Nephron (organoid): ENCODE measurements around the gene TOR2A.

Experiments
- H3K27ac Mint-ChIP-seq, 3 experiments: 2 replicates each; pipeline ENCODE4 v1.8.0; 2020; ENCODE audit warnings: mixed read lengths in 3 of 3, mild to moderate bottlenecking in 2 of 3, moderate library complexity in 1 of 3
- H3K27me3 Mint-ChIP-seq: 2 replicates; pipeline ENCODE4 v1.8.0; 2021; ENCODE audit warnings: low read depth, mild to moderate bottlenecking, moderate library complexity, mixed read lengths
- H3K36me3 Mint-ChIP-seq: 2 replicates; pipeline ENCODE4 v1.8.0; 2020; ENCODE audit warnings: low read depth, mixed read lengths
- H3K4me1 Mint-ChIP-seq: 2 replicates; pipeline ENCODE4 v1.8.0; 2020; ENCODE audit warnings: mixed read lengths
- H3K4me3 Mint-ChIP-seq, 3 experiments: 2 replicates each; pipeline ENCODE4 v1.8.0; 2020; ENCODE audit warnings: mild to moderate bottlenecking in 3 of 3, mixed read lengths in 3 of 3, moderate library complexity in 2 of 3
- H3K9me3 Mint-ChIP-seq: 2 replicates; pipeline ENCODE4 v1.8.0; 2020; ENCODE audit warnings: mixed read lengths
- TF ChIP-seq, protein P1 (sequence below), 3 experiments: fragments of 200-600 bp; sonication (generic); IDR thresholded peaks; one replicate each; pipeline ENCODE4 v1.5.0; 2021; ENCODE audit warnings: antibody characterized with exemption in 3 of 3; ENCODE audit not compliant: unreplicated experiment in 3 of 3

Gene TOR2A

DNA sequence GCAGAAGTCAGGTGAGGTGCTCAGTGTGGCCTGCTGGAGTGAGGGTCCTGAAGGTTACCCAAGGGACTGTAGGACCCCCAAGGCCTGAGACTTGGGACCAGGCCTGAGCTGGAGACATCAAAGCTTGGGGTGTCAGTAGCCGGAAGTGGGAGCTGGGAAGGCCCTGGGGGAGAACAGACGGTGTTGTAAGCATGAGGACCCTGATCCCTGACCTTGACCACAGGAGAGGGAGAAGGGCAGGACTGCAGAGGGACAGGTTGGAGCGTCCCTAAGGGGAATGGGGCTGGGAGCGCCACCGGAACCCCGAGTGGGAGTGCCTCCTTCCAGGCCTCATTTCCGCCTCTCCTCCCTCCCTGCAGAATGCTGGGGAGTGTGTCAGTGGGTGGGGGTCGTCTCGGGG lies 18.7 kb downstream of the TOR2A start:
- Mint-ChIP-seq H3K36me3 (no peaks in the 10 kb centered on the region), H3K4me1 (peaks cover 9% of the 10 kb centered on the region), H3K27me3 (peaks cover 8% of the 10 kb centered on the region), H3K9me3 (no peaks in the 10 kb centered on the region), H3K27ac (peak overlapping the region; percentile 87 to 92 (median 91)), H3K4me3 (peak overlapping the region; percentile 91 to 93 (median 92))
- TF ChIP-seq, protein P1, sequence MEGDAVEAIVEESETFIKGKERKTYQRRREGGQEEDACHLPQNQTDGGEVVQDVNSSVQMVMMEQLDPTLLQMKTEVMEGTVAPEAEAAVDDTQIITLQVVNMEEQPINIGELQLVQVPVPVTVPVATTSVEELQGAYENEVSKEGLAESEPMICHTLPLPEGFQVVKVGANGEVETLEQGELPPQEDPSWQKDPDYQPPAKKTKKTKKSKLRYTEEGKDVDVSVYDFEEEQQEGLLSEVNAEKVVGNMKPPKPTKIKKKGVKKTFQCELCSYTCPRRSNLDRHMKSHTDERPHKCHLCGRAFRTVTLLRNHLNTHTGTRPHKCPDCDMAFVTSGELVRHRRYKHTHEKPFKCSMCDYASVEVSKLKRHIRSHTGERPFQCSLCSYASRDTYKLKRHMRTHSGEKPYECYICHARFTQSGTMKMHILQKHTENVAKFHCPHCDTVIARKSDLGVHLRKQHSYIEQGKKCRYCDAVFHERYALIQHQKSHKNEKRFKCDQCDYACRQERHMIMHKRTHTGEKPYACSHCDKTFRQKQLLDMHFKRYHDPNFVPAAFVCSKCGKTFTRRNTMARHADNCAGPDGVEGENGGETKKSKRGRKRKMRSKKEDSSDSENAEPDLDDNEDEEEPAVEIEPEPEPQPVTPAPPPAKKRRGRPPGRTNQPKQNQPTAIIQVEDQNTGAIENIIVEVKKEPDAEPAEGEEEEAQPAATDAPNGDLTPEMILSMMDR (IDR thresholded peaks at IDR 0.05; ENCODE audit: unreplicated experiment in 3 of 3) = no peak

DNA sequence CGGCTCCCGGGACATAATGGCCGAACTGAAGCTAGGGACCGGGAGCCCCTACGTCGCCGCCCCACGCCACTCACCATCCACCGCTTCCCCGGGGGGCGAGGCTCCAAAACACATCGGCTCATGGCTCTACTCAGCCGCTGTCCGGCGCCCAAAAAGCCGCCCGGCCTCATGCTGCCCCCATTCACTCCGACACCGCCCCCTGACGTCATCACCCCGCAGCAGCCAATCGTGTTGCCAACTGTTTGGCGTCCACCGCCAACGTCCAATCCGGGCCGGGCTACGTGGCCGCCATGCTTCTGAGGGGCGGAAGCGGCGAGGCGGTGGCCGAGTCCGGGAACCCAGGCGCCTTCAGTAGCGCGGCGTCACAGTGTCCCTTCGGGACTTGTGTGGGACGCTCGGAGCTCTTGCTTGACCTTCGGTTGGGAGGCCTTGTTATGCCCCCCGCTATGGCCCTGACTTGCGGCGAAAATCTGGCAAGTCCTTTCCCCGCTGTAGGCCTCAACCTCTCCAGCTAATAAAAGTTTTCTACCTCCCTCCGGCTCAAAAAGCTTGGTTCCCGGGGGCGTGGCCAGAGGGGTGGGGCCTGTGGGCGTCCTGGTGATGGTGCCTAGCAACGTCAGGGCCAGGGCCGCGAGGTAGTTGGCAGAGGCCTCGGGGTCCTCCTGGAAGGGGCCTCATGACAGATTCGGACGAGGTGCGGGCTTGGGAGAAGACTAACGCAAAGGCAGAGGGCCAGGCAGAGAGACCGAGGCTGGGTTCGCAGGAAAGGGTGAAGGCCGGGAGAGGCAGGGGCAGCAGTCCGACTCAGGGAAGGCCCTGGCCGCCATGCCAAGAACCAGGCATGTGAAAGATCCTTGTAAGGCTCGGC lies 19.4 kb downstream of the TOR2A start, which contains the start of the genes PTRH1 and TTC16:
TSS of gene PTRH1 (minus strand) at position 194 of the 868 bp plus-strand sequence. CDS start at position 170, 24 bp downstream.
TSS of gene TTC16 (plus strand) at position 610 of the 868 bp plus-strand sequence. CDS start at position 677, 67 bp downstream.
- peak within 1 kb of the TSS; percentile 87 to 92 (median 91) for H3K27ac Mint-ChIP-seq
- peaks cover 1% of the 10 kb centered on the region for H3K27me3 Mint-ChIP-seq
- no peaks in the 10 kb centered on the region for H3K9me3 Mint-ChIP-seq
- no peaks in the 10 kb centered on the region for H3K36me3 Mint-ChIP-seq
- H3K4me3 Mint-ChIP-seq = peak within 1 kb of the TSS; percentile 91 to 93 (median 92)
- TF ChIP-seq, protein P1 (IDR thresholded peaks at IDR 0.05; ENCODE audit: unreplicated experiment in 3 of 3) = no peak
- H3K4me1 Mint-ChIP-seq = peaks cover 15% of the 10 kb centered on the region

DNA sequence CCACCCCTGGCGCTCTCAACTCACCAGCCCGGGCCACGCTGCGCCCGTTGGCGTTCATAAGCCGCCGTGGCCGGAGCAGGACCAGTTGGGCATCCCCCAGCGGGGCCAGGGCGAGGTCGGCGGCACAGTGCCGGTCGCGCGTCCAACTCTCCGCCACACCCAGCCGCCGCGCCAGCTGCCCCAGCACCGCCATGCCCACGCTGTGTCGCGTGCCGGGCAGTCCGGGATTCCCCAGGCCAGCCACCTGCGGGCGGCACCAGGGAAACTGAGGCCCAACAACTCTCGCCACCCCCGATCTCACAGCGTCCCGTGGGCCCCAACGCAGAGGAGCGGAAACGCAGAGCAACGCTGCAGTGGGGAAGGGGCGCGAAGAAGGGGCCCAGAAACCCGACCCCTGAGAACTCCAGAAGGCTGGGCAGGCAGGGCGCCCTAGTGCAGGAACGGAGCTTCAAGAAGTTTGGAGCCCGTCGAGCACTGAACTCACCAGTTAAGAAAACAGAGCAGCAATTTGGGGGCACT lies 20.1 kb downstream of the TOR2A start:
- Mint-ChIP-seq H3K4me3 (peak overlapping the region; percentile 91 to 93 (median 92)), H3K4me1 (peaks cover 20% of the 10 kb centered on the region), H3K27me3 (no peaks in the 10 kb centered on the region), H3K36me3 (no peaks in the 10 kb centered on the region), H3K27ac (peak overlapping the region in 1 of 3 experiments; percentile 87), H3K9me3 (no peaks in the 10 kb centered on the region)
- TF ChIP-seq, protein P1 (IDR thresholded peaks at IDR 0.05; ENCODE audit: unreplicated experiment in 3 of 3) = no peak

DNA sequence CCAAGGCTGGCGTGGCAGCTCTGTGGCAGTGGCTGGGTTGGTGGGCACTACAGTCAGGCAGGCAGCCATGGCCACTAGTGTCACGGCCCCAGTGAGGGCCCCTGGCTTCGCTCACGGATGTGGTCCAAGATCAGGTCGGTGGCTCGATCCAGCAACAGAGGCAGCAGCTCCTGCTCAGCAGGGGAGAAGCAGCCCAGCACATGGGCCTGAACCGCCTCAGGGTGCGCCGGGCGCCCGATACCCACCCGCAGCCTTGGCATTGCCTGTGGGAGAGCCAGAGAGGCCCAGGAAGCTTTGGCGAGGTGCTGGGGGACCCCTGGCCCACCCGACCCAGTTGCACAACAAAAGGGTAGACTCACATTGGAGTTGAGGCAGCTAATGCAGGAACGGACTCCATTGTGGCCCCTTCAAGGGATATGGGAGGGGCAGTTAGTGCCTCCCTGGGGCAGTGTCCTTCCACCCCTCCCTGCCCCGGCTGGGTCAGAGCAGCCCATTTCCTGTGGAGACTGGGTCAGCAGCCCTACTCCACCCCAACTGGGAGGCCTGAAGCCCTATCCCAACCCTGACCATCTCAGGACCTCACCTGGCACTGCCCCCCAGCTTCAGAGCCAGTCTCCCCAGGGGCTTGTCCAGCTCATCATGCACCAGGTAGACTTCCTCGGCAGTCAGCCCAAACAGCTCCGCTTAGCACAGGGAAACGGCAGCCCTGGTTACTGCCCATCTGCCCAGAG lies 20.9 kb downstream of the TOR2A start:
- no peaks in the 10 kb centered on the region for H3K9me3 Mint-ChIP-seq
- no peaks in the 10 kb centered on the region for H3K27me3 Mint-ChIP-seq
- peak overlapping the region; percentile 79 to 82 (median 79) for H3K4me3 Mint-ChIP-seq
- no peak overlapping the region for H3K27ac Mint-ChIP-seq
- TF ChIP-seq, protein P1 (IDR thresholded peaks at IDR 0.05; ENCODE audit: unreplicated experiment in 3 of 3) = no peak
- H3K36me3 Mint-ChIP-seq = no peaks in the 10 kb centered on the region
- peaks cover 20% of the 10 kb centered on the region for H3K4me1 Mint-ChIP-seq

DNA sequence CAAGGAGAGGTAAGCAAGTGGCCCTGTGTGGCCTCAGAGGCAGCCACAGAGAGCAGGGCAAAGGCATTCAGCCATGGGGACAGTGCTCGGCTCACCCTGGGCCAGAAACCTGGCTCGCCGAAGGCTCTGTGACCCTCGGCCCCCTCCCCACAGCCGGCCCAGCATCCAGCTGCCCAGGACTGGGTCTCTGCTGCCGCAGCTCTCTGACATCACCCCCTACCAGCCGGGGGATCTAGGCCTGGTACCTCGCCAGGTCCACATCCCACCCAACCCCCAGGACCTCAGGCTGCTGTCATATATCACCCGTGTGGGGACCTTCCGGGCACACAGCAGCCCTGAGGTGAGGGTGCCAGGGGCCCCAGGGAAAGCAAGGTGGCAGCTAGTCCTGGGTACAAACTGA lies 22.2 kb downstream of the TOR2A start:
- peaks cover 20% of the 10 kb centered on the region for H3K4me1 Mint-ChIP-seq
- TF ChIP-seq, protein P1 (IDR thresholded peaks at IDR 0.05; ENCODE audit: unreplicated experiment in 3 of 3) = no peak

More for the DNA sequence above, 22.2 kb downstream of the TOR2A start:
- Mint-ChIP-seq H3K36me3 (no peaks in the 10 kb centered on the region), H3K9me3 (no peaks in the 10 kb centered on the region), H3K27ac (no peak overlapping the region), H3K27me3 (no peaks in the 10 kb centered on the region), H3K4me3 (peak overlapping the region; percentile 32 to 55 (median 42))
